Measurements from ENCODE around the gene TMEM204.

DNA sequence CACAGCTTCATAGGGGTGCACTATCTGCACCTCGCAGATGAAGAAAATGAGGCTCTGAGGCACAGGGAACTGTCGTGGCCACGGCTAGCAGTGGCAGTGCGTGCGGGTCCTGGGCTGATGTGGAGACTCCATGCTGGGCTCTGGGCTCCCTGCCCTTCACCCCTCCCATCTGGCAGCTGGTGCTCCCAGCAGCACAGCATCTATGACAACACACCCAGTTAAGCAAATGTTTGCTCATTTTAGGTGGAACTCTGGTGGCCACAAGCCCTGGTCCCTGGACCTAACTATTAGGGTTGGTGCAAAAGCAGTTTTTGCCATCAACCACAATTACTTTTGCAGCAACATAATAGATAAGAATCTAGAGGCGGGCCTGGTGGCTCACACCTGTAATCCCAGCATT lies 47.5 kb downstream of the TMEM204 start:
- TF ChIP-seq, protein P1, sequence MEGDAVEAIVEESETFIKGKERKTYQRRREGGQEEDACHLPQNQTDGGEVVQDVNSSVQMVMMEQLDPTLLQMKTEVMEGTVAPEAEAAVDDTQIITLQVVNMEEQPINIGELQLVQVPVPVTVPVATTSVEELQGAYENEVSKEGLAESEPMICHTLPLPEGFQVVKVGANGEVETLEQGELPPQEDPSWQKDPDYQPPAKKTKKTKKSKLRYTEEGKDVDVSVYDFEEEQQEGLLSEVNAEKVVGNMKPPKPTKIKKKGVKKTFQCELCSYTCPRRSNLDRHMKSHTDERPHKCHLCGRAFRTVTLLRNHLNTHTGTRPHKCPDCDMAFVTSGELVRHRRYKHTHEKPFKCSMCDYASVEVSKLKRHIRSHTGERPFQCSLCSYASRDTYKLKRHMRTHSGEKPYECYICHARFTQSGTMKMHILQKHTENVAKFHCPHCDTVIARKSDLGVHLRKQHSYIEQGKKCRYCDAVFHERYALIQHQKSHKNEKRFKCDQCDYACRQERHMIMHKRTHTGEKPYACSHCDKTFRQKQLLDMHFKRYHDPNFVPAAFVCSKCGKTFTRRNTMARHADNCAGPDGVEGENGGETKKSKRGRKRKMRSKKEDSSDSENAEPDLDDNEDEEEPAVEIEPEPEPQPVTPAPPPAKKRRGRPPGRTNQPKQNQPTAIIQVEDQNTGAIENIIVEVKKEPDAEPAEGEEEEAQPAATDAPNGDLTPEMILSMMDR (IDR thresholded peaks at IDR 0.05; ENCODE audit: poor library complexity, severe bottlenecking): no peak
- TF ChIP-seq, protein P2, sequence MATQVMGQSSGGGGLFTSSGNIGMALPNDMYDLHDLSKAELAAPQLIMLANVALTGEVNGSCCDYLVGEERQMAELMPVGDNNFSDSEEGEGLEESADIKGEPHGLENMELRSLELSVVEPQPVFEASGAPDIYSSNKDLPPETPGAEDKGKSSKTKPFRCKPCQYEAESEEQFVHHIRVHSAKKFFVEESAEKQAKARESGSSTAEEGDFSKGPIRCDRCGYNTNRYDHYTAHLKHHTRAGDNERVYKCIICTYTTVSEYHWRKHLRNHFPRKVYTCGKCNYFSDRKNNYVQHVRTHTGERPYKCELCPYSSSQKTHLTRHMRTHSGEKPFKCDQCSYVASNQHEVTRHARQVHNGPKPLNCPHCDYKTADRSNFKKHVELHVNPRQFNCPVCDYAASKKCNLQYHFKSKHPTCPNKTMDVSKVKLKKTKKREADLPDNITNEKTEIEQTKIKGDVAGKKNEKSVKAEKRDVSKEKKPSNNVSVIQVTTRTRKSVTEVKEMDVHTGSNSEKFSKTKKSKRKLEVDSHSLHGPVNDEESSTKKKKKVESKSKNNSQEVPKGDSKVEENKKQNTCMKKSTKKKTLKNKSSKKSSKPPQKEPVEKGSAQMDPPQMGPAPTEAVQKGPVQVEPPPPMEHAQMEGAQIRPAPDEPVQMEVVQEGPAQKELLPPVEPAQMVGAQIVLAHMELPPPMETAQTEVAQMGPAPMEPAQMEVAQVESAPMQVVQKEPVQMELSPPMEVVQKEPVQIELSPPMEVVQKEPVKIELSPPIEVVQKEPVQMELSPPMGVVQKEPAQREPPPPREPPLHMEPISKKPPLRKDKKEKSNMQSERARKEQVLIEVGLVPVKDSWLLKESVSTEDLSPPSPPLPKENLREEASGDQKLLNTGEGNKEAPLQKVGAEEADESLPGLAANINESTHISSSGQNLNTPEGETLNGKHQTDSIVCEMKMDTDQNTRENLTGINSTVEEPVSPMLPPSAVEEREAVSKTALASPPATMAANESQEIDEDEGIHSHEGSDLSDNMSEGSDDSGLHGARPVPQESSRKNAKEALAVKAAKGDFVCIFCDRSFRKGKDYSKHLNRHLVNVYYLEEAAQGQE (IDR thresholded peaks at IDR 0.05; ENCODE audit: borderline replicate concordance): no peak
- TF ChIP-seq EZH2 (IDR thresholded peaks at IDR 0.05; ENCODE audit: borderline replicate concordance, insufficient read depth, low read length, poor library complexity, severe bottlenecking) (no peak), EP300 (conservative IDR thresholded peaks at IDR 0.05; ENCODE audit: poor library complexity, severe bottlenecking) (no peak), RAD21 (conservative IDR thresholded peaks at IDR 0.05) (no peak), TAF1 (IDR thresholded peaks at IDR 0.05; ENCODE audit: low read depth) (no peak)

All from neural cell (in vitro differentiated cells).